Transverse colon (tissue), 4 donors: ENCODE measurements around the gene CECR2. TPM values are rescaled to one million over a fixed set of nuclear protein-coding genes. Genes with fewer than 3 reads are reported as not detected.

ENCODE experiments used
- DNase-seq: peaks from one replicate; pipeline ENCODE4 v3.0.0-alpha.2; 2019
- H3K27ac ChIP-seq, 4 donors: fragments of 200-600 bp; sonication (generic); 2 replicates each; pipeline ENCODE4 v1.5.1; 2016 to 2018; ENCODE audit warnings: inconsistent platforms in 4 of 4
- H3K27me3 ChIP-seq: fragments of 200-600 bp; sonication (generic); 2 replicates; pipeline ENCODE4 v1.5.1; 2017; ENCODE audit warnings: inconsistent platforms
- H3K36me3 ChIP-seq, 4 donors: fragments of 200-600 bp; sonication (generic); 2 replicates each; pipeline ENCODE4 v1.5.1; 2017 to 2019; ENCODE audit warnings: inconsistent platforms in 4 of 4
- H3K4me1 ChIP-seq, 4 donors: fragments of 200-600 bp; sonication (generic); 2 replicates each; pipeline ENCODE4 v1.5.1; 2017 to 2020; ENCODE audit warnings: inconsistent platforms in 4 of 4
- H3K4me3 ChIP-seq, 4 donors: fragments of 200-600 bp; sonication (generic); 1 replicate in 1 of 4; 2 replicates in 3 of 4; pipeline versions ENCODE4 v1.5.1 to v1.6.1; 2017 to 2019; ENCODE audit warnings: inconsistent platforms in 4 of 4
- H3K9me3 ChIP-seq, 2 donors: fragments of 200-600 bp; sonication (generic); 2 replicates each; pipeline ENCODE4 v1.5.1; 2017 to 2019; ENCODE audit warnings: inconsistent platforms in 2 of 2
- CTCF ChIP-seq, 5 experiments: fragments of 200-600 bp in 3 of 5; fragments of 450-650 bp in 2 of 5; sonication (generic) in 3 of 5; IDR thresholded peaks; 1 replicate in 2 of 5; 2 replicates in 3 of 5; pipeline ENCODE4 v1.5.1; 2016 to 2017; ENCODE audit warnings: antibody characterized with exemption in 5 of 5, inconsistent platforms in 3 of 5, mild to moderate bottlenecking in 2 of 5, moderate library complexity in 1 of 5
- EP300 ChIP-seq: sonication (generic); formaldehyde crosslinking; IDR thresholded peaks from one replicate; pipeline ENCODE4 v1.6.1; 2017; ENCODE audit warnings: antibody characterized with exemption, low read depth
- POLR2A ChIP-seq: fragments of 450-650 bp; IDR thresholded peaks from one replicate; pipeline ENCODE4 v1.6.1; 2016; ENCODE audit warnings: antibody characterized with exemption, mild to moderate bottlenecking, moderate library complexity
- POLR2AphosphoS5 ChIP-seq, 3 donors: sonication (generic); formaldehyde crosslinking; IDR thresholded peaks; one replicate each; pipeline ENCODE4 v1.6.1; 2016; ENCODE audit warnings: antibody characterized with exemption in 3 of 3
- WGBS, 2 donors: methylation state at CpG; one replicate each; pipeline ENCODE4 v1.1.5; 2018; ENCODE audit warnings: low coverage in 1 of 2; 5-methylcytosine and 5-hydroxymethylcytosine counted together
- in situ Hi-C, 4 donors: fragments of 200-750 bp; cut with MboI; loops; one replicate each; pipeline versions ENCODE4 v1.15.0 to v1.15.1; 2017; ENCODE audit warnings: low sequenced_read_pairs in 3 of 4, low pct_ligation_motif_present in 1 of 4, low pct_unique_long_range_greater_than_20kb in 1 of 4
- intact Hi-C: fragments of 100-400 bp; cut with DNase I; formaldehyde crosslinking; loops from one replicate; pipeline ENCODE4 v1.15.1; 2023; ENCODE audit warnings: low total_unique reads
- total RNA-seq, 4 donors: library from RNA; depleted of rRNA; stranded (reverse); fragments of >200 nt; gene quantifications; one replicate each; pipeline ENCODE4 v1.1.0, GENCODE V29; 2016

The CECR2 gene
- total RNA-seq, 4 donors from 2014 or later: 0.14 to 0.64 (median 0.60) TPM; not detected in 1

DNA sequence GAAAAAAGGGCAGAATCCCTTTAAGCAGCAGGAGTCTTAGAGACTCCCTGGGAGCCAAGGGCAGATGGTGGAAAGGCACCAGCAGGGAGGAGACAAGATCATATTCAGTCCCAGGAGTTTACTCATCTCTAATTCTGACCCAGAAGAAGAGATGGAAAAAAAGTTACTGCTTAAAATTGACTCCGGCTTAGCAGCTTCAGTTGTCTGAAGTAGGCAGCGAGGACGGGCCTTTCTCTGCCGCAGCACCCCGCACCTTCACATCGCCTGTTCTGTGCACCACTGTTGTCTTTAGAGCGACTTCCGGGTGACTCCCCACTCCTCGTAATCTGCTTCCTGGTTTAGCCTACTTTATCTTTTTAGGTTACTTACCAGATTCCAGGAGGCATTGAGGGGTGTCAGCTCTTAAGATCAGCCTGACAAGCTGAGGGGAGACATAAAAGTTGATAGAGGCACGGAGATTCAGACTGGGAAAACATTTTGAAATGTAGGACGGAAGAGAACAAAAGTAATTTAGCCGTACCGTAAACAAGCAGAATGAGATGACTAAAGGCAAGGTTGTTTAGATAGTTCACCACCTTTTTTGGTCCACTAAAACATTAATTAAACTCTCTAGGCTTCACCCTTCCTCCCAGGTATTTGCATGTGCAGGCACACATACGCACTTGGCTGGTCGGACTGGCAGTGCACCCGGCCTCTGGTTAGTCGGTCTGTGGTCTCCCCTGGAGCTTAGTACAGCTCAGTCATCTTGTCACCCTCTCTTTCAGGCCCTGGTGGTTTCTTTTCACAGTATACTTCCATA, 74.3 kb downstream of the CECR2 start:
- H3K27ac ChIP-seq: no peak overlapping the region
- TF ChIP-seq EP300 (no peak), POLR2AphosphoS5 (IDR thresholded peaks at IDR 0.05) (no peak), CTCF (IDR thresholded peaks at IDR 0.05) (no peak), POLR2A (no peak)
- in situ Hi-C loops: no loop called here
- H3K27me3 ChIP-seq: no peaks in the 10 kb centered on the region
- intact Hi-C loops: no loop called here
- 73 to 80% methylated on average over 10 to 17 of the region's 17 CpGs for WGBS, 2 donors
- H3K36me3 ChIP-seq: no peaks in the 10 kb centered on the region
- H3K9me3 ChIP-seq: no peaks in the 10 kb centered on the region
- H3K4me1 ChIP-seq: no peaks in the 10 kb centered on the region
- no peak for DNase-seq
- no peak overlapping the region for H3K4me3 ChIP-seq

- H3K27me3 ChIP-seq: no peaks in the 10 kb centered on the region
- TF ChIP-seq POLR2A (no peak), POLR2AphosphoS5 (IDR thresholded peaks at IDR 0.05) (no peak), CTCF (IDR thresholded peaks at IDR 0.05) (no peak), EP300 (no peak)
- DNase-seq: no peak
- H3K27ac ChIP-seq: no peak overlapping the region
- H3K9me3 ChIP-seq: no peaks in the 10 kb centered on the region
- H3K4me1 ChIP-seq: no peaks in the 10 kb centered on the region
- in situ Hi-C loops (no loop called here), intact Hi-C loops (no loop called here)
- H3K4me3 ChIP-seq: no peak overlapping the region
- WGBS, 2 donors: 78% methylated on average over 6 of the region's 6 CpGs; no CpG with 5 or more reads in 1 of the 2 donors
- no peaks in the 10 kb centered on the region for H3K36me3 ChIP-seq
Measured at GRCh38 chr22:17444204-17444504, 74.9 kb downstream of the CECR2 start.

DNA sequence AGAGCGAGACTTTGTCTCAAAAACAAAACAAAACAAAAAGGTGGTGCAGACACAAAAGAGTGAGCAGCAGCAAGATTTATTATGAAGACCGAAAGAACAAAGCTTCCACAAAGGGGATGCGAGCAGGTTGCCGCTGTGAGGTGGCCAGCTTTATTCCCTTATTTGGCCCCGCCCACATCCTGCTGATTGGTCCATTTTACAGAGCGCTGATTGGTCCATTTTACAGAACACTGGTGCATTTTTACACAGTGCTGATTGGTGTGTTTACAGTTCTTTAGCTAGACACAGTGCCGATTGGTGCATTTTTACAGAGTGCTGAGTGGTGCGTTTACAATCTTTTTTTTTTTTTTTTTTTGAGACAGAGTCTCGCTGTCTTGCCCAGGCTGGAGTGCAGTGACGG, 77.4 kb downstream of the CECR2 start:
- intact Hi-C loops (no loop called here), in situ Hi-C loops (no loop called here)
- TF ChIP-seq POLR2A: no peak
- no peak for DNase-seq
- Histone ChIP-seq H3K27me3 (no peaks in the 10 kb centered on the region), H3K27ac (no peak overlapping the region), H3K4me1 (no peaks in the 10 kb centered on the region), H3K36me3 (no peaks in the 10 kb centered on the region), H3K9me3 (no peaks in the 10 kb centered on the region), H3K4me3 (no peak overlapping the region)
- WGBS, 2 donors: 85 to 86% methylated on average over 4 to 10 of the region's 10 CpGs

- no peaks in the 10 kb centered on the region for H3K36me3 ChIP-seq
- H3K4me3 ChIP-seq: no peak overlapping the region
- intact Hi-C loops: no loop called here
- no peak overlapping the region for H3K27ac ChIP-seq
- 78 to 86% methylated on average over 4 to 5 of the region's 5 CpGs for WGBS, 2 donors
- no peaks in the 10 kb centered on the region for H3K27me3 ChIP-seq
- in situ Hi-C loops: no loop called here
- no peak for DNase-seq
- H3K9me3 ChIP-seq: no peaks in the 10 kb centered on the region
- no peak for TF ChIP-seq POLR2AphosphoS5 (IDR thresholded peaks at IDR 0.05)
- no peak for TF ChIP-seq POLR2A
- TF ChIP-seq EP300: no peak
- no peak for TF ChIP-seq CTCF (IDR thresholded peaks at IDR 0.05)
- H3K4me1 ChIP-seq: no peaks in the 10 kb centered on the region
Measured at GRCh38 chr22:17451316-17451715, 82.1 kb downstream of the CECR2 start.

GRCh38 chr22:17460895-17461294, 91.6 kb downstream of the CECR2 start:
- DNase-seq: no peak
- in situ Hi-C loops (no loop called here), intact Hi-C loops (no loop called here)
- Histone ChIP-seq H3K36me3 (no peaks in the 10 kb centered on the region), H3K4me1 (no peaks in the 10 kb centered on the region), H3K4me3 (no peak overlapping the region), H3K27me3 (no peaks in the 10 kb centered on the region), H3K9me3 (no peaks in the 10 kb centered on the region), H3K27ac (no peak overlapping the region)
- WGBS, 2 donors: 65 to 72% methylated on average over 2 to 6 of the region's 6 CpGs
- TF ChIP-seq POLR2A: no peak
- no peak for TF ChIP-seq POLR2AphosphoS5 (IDR thresholded peaks at IDR 0.05)
- no peak for TF ChIP-seq CTCF (IDR thresholded peaks at IDR 0.05)
- TF ChIP-seq EP300: no peak
